SK-N-SH treated with all-trans-retinoic acid at 6 μM for 48 hours (cell line): ENCODE results near the gene FAM222B.

ENCODE experiments used
- ARNTL ChIP-seq: fragments of 450-650 bp; formaldehyde crosslinking; IDR thresholded peaks from 2 replicates; pipeline ENCODE4 v1.5.0; 2020; ENCODE audit warnings: low read depth, mild to moderate bottlenecking, moderate library complexity, borderline replicate concordance
- BACH2 ChIP-seq: fragments of 250-450 bp; sonication (Bioruptor Pico); IDR thresholded peaks from 2 replicates; pipeline ENCODE4 v1.9.0; 2021; ENCODE audit warnings: mild to moderate bottlenecking, borderline replicate concordance
- CREB5 ChIP-seq: fragments of 250-450 bp; sonication (Bioruptor Pico); IDR thresholded peaks from 2 replicates; pipeline ENCODE4 v1.5.1; 2020; ENCODE audit warnings: low read depth, mild to moderate bottlenecking, moderate library complexity
- CSDC2 ChIP-seq: fragments of 250-450 bp; sonication (Bioruptor Pico); IDR thresholded peaks from 2 replicates; pipeline ENCODE4 v1.5.0; 2020; ENCODE audit warnings: mild to moderate bottlenecking, moderate library complexity
- GLIS3 ChIP-seq: fragments of 250-450 bp; sonication (Bioruptor Pico); IDR thresholded peaks from 2 replicates; pipeline ENCODE4 v1.5.0; 2020; ENCODE audit warnings: mild to moderate bottlenecking, moderate library complexity
- PATZ1 ChIP-seq: fragments of 250-450 bp; sonication (Bioruptor Pico); IDR thresholded peaks from 2 replicates; pipeline ENCODE4 v1.8.0; 2020; ENCODE audit warnings: mild to moderate bottlenecking, moderate library complexity, borderline replicate concordance
- RARB ChIP-seq: fragments of 250-450 bp; sonication (Bioruptor Pico); IDR thresholded peaks from 2 replicates; pipeline ENCODE4 v1.8.0; 2021; ENCODE audit warnings: mild to moderate bottlenecking, moderate library complexity
- SNAI2 ChIP-seq: fragments of 250-450 bp; sonication (Bioruptor Pico); IDR thresholded peaks from 2 replicates; pipeline ENCODE4 v1.5.0; 2020; ENCODE audit warnings: mild to moderate bottlenecking, moderate library complexity
- TOX ChIP-seq: fragments of 250-450 bp; sonication (Bioruptor Pico); IDR thresholded peaks from 2 replicates; pipeline ENCODE4 v1.8.0; 2021; ENCODE audit warnings: mild to moderate bottlenecking, moderate library complexity, borderline replicate concordance
- TSHZ2 ChIP-seq: fragments of 250-450 bp; sonication (Bioruptor Pico); IDR thresholded peaks from 2 replicates; pipeline ENCODE4 v1.5.0; 2020; ENCODE audit warnings: mild to moderate bottlenecking, moderate library complexity
- ZFP3 ChIP-seq: fragments of 250-450 bp; sonication (Bioruptor Pico); IDR thresholded peaks from 2 replicates; pipeline ENCODE4 v1.5.0; 2020; ENCODE audit warnings: mild to moderate bottlenecking, moderate library complexity
- ZNF8 ChIP-seq: fragments of 450-650 bp; formaldehyde crosslinking; IDR thresholded peaks from 2 replicates; pipeline ENCODE4 v1.5.0; 2020; ENCODE audit warnings: mild to moderate bottlenecking, moderate library complexity

GRCh38 chr17:28729950-28730330 lies 112.7 kb downstream of the FAM222B start:
- TF ChIP-seq TOX (CRISPR knock-in tag) (no peak), TSHZ2 (CRISPR knock-in tag) (no peak), ARNTL (CRISPR knock-in tag) (no peak), RARB (CRISPR knock-in tag) (no peak), ZFP3 (CRISPR knock-in tag) (no peak), CSDC2 (CRISPR knock-in tag) (no peak), SNAI2 (CRISPR knock-in tag) (no peak), GLIS3 (CRISPR knock-in tag) (no peak), ZNF8 (CRISPR knock-in tag) (no peak), BACH2 (no peak), CREB5 (CRISPR knock-in tag) (no peak), PATZ1 (CRISPR knock-in tag) (no peak)
